HK-2 (cell line): ENCODE data around the gene FBXL16.
A peak's percentile ranks its signal among the peaks of the same experiment; 100 is the strongest.
"Not testable (repeated sequence)": the region's sequence is repeated elsewhere in the genome, so short reads cannot be mapped to it uniquely, and the experiment has no call there.

ENCODE experiments used
- DNase-seq: peaks from one replicate; pipeline ENCODE4 v3.0.0-alpha.2; 2018; ENCODE audit not compliant: unreplicated experiment

Gene FBXL16, protein sequence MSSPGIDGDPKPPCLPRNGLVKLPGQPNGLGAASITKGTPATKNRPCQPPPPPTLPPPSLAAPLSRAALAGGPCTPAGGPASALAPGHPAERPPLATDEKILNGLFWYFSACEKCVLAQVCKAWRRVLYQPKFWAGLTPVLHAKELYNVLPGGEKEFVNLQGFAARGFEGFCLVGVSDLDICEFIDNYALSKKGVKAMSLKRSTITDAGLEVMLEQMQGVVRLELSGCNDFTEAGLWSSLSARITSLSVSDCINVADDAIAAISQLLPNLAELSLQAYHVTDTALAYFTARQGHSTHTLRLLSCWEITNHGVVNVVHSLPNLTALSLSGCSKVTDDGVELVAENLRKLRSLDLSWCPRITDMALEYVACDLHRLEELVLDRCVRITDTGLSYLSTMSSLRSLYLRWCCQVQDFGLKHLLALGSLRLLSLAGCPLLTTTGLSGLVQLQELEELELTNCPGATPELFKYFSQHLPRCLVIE

DNA sequence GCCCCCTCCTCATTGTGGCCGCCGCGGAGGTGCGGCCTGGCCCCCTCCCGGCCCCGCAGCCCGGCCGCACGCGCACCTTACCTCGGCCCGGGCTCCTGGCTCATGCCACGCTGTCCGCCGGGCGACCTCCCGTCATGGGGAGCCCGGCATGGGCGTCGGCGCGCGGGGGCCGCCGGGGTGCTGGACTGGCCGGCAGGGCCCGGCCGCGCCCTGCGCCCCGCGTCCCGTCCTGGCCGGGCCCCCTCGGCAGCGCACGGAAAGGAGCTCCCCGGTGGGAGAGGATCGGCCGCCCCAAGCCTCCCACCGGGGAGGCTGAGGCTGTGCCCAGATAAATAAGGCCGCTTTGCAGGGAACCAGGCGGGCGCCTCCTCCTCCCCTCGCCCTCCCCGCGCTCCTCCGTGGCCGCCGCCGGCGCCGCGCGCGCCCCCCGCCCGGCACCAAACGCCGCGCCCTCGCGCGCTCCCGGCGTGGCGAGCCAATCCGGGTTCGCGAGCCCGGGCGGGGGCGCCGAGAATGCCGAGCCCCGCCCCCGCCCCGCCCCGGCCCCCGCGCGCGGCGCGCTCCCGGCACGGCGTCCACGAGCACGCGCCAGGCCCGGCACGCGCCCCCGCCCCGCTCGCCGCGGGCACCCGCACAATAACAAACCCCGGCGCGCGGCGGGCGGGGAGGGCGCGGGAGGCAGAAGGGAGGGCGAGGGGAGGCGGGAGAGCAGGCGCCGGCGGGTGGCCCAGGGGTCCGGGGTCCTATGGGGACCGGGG, at the start of gene FBXL16:
Gene FBXL16 (minus strand): TSS at position 371 of the 758 bp plus-strand sequence. CDS start 8,396 bp downstream, outside the sequence.
- DNase-seq: no peak

DNA sequence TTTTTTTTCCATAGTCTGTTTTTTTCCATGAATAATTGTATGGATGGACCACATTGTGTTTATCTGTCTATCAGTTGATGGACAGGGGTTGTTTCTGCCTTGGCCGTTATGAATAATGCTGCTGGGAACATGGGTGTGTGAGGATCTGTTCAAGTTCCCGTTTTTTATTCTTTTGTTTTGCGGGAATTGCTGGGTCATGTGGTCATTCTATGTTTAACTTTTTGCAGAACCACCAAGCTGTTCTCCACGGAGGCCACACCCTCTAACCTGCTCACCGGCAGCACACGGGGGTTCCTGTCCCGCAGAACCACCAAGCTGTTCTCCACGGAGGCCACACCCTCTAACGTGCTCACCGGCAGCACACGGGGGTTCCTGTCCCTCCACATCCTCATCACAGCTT, 49.1 kb upstream of the FBXL16 start:
- DNase-seq: no peak

DNA sequence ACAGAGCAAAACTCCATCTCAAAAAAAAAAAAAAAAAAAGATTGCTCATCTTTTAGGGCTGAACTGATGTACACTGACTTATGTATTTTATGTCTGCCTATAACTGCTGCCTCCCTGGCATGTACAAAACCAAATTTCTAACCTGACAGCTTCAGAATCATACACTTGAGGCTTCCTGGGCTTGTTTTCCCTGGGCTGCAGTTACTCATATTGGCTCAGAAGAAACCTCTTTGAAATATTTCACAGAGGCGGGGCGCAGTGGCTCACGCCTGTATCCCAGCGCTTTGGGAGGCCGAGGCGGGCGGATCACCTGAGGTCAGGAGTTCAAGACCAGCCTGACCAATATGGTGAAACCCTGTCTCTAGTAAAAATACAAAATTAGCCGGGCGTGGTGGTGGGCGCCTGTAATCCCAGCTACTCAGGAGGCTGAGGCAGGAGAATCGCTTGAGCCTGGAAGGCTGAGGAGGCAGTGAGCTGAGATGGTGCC, 48.6 kb upstream of the FBXL16 start:
- not testable (repeated sequence) for DNase-seq

DNA sequence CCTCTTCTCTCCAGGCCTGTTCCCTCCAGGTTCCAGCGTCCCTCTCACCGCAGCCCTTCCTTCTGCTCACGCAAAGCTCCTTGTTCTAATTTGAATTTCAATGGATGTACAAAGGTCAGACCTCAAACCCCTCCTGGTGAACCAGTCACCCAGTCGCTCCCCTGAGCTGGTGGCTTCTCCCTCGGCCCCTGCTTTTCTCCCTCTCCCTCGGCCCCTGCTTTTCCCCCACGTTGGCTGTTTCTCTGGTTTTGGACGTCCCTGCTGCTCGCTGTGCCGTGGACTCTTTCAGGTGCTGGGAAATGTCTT, 46.4 kb upstream of the FBXL16 start:
- no peak for DNase-seq

DNA sequence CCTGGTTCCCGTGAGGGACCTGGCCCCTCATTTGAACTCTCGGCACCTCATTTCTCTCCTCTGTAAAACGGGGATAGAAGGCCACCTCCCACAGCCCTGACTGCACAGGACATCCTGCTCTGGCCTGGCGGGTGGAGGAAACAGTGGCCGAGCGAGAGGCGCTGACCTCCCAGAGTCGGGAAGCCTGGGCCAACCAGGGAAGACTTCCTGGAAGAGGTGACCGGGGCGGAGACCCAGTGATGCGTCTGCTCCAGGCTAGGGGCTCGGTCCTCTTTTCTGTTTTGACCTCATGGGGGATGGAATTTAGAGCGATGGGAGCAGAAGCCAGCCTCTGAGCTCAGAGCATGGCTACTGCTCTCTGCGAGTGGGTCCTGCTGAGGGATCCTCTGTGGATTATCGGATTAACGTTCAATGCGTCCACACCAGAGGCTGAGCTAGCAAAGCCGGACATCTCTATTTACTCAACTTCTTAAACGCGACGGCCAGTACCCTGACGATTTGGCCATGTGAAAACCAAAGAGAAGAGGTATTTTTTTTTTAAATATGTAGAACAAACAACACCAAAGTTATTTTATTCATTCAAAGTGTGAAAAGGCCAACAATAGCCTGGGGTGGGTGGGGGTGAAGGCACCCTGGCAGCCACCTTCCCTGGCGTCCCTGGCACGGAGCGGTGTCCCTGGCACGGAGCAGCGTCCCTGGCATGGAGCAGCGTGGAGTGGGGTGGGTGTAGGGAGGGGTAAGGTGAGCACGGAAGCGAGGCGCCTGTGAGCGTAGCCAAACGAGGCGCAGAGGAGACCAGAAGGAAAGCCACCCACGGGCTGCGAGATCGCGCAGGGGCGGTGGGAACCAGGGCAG, 45.8 kb upstream of the FBXL16 start:
- DNase-seq: no peak

DNA sequence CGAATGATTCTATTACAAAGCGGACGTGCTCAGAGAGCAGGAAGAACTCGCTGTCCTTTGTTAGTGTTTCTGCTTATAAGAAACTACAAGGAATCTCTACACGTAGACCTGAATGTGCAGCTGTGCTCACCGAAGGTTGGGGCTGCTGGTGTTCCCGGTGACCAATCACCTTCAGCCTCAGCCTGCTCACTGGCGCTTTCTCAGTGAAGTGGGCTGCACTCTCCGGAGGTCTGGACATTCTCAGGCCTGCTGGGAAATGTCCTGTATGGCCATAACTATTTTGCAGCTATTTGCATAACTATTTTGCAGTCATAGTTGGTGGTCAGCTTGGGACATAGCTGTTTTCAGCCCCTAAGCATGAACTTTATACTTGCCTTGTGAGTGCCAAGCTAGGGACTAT, 44.9 kb upstream of the FBXL16 start:
- no peak for DNase-seq

DNA sequence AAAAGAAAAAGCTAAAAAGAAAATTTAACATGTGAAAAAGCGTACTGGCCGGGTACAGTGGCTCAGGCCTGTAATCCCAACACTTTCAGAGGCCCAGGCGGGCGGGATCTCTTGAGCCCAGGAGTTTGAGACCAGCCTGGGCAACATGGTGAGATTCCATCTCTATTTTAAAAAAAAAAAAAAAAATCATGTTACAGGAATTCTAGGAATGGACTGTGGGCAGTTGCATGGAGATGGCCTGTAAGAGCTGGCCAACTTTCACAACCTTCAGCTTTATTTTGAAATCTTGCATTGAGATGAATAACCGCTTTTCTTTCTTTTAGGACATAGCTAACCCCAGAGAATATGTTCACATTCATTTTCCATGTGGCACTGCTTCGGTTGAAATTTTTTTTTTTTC, 43.4 kb upstream of the FBXL16 start:
- DNase-seq: no peak

DNA sequence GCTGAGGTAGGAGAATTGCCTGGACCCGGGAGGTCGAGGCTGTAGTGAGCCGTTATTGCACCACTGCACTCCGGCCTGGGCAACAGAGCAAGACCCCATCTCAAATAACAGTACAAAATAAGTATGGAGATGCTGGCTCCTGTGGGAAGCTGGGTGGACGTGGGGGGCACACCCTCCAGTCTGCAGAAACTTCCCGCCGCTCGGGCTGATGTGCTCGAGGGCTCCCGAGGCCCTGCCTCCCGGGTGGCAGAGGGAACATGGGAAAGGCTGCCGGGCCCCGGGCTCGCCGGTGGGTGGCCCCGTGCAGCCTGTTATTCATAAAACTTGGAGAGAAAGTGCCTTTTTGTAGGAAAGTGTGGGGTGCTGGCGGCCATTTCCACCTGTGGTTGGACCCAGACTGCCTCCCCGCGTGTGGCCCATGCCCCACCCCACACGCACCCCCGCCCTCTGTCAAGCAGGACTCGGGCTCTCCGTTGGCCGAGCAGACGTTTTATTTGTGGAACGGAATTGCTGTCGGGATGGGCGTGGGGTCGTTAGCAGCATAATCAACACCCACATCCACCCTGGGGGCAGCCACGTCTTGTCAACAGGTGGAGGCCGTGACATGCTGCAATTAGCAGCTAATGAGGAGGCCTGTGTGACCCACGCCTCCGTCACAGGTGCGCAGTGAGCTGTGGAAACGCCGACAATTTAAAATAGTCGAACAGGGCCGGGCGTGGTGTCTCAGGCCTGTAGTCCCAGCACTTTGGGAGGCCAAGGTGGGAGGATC, 42.6 kb upstream of the FBXL16 start:
- DNase-seq: no peak

DNA sequence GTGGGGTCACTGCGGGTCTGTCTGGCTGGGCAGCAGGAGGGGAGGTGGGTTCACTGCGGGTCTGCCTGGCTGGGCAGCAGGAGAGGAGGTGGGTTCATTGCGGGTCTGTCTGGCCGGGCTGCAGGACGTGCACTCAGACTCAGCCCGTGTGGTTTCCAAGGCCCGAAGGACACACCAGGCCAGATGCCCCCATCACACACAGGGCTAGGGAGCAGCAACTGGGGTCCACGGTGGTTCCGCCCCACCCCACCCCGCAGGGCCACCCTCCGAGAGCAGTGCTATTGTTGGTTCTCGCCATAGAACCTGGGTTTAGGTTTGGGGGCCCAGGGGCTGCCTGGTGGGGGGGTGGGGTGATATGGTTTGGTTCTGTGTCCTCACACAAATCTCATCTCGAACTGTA, 41.0 kb upstream of the FBXL16 start:
- no peak for DNase-seq

DNA sequence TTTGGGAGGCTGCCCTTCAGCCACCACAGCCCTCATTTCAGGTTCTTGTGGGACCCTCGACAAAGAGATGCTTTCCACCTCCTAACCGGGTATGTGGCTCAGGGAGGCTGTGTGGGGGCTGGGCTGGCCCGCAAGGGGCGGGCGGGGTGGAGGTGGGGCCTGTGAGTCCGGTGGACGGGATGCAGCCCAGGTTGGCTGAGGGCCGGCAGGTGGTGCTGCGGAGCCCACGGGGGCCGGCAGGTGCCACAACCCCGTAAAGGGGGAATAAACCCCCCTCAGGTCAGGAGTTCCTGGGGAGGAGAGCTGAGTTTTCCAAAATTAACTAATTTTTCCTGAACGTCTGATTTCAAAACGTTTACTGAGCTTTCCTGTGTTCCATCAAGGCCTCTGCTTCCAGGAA, 40.1 kb upstream of the FBXL16 start:
- no peak for DNase-seq

DNA sequence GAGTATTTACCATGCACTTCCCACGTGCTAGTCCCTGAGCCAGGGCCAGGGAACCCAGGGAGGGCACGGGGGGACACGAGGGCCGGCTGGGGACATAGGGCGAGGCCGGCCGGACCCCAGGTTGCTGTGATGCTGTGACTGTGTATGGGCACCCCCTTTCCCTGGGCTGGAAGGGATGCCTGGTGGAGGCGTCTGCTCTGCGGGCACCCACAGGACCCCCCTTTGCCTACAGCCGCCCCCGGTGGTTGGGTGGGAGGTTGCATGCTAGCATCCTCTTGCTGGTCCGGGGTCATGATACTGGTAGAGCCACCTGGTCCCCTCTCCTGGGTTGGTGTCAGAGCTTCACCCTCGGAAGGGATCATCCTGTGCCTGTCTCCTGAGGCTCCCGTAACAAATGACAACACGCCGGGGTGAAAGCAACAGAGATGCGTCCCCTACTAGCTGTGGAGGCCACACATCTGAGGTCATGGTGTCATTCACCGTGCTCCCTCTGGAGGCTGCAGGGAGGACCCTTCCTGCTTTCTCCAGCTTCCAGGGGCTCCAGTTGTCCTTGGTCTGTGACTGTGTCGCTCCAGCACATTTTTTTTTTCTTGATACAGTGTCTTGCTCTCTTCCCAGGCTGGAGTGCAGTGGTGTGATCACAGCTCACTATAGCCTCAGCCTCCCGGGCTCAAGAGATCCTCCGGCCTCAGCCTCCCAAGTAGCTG, 38.3 kb upstream of the FBXL16 start:
- DNase-seq: no peak

DNA sequence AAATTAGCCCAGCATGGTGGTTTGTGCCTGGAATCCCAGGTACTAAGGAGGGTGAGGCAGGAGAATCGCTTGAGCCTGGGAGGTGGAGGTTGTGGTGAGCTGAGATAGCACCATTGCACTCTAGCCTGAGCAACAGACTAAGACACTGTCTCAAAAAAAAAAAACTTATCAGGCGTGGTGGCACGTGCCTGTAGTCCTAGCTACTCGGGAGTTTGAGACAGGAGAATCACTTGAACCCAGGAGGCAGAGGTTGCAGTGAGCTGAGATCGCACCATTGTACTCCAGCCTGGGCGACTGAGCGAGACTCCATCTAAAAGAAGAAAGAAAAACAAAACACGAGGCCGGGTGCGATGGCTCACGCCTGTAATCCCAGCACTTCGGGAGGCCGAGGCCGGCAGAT, 37.3 kb upstream of the FBXL16 start:
- not testable (repeated sequence) for DNase-seq

DNA sequence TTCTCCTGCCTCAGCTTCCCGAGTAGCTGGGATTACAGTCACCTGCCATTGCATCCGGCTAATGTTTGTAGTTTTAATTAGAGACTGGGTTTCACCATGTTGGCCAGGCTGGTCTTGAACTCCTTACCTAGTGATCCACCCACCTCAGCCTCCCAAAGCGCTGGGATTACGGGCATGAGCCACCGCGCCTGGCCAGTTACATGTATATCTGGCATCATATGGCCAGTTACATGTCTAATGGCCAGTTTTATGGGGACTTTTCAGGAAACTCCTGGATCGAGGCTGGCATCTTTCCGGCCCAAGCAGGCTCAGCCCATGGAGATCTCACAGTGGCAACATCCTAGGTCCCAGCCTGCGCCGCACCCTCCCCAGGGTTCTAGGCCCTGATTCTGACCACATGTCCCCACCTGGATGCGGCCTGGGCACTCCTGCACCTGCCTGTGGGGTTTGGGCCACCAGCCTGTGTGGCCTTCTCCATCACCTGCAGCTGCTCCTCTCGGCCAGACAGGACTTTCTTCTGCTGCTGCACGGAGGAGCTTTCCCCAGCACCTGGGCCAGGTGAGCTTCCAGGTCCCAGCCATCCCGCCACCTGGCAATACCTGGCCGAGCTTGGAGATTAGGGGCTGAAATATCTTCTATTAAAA, 36.5 kb upstream of the FBXL16 start:
- no peak for DNase-seq

DNA sequence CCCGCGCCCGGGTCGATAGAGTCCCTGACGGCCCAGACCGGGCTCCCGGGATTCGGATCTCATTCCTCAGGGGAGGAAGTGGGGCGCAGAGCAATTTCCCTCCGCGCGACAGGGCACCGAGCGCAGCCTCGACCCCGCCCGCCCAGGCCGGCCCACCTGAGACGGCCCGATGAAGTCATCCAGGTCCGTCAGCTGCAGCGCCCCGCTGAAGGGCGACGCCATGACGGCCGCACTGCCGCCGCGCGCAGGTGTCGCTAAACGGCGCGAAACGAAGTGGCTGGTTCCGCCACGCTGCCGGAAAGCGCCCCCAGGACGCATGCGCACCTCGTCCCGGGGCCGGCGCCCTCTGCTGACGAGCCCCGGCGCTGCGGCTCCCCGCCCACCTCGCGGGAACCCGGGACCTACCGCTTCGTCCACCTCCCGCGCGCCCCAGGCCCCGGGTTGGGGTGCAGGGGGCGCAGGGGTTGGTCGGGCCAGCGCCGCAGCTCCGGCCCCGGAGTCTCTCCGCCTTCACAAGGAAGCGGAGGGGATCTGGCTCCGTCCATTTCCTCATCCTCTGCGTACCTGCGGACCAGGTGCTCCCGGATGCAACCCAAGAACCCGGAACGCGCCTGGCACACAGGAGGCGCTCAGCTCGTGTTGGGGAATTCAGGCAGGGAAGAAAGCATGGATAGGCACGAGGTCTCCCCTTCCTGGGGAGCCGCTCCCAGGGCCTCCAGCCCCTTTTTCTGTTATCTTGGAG, 35.3 kb upstream of the FBXL16 start, which contains the start of gene CIAO3:
Gene CIAO3 (minus strand): TSS at position 234 of the 742 bp plus-strand sequence. CDS start 12 bp downstream, at position 222.
- DNase-seq: peak; percentile 87

DNA sequence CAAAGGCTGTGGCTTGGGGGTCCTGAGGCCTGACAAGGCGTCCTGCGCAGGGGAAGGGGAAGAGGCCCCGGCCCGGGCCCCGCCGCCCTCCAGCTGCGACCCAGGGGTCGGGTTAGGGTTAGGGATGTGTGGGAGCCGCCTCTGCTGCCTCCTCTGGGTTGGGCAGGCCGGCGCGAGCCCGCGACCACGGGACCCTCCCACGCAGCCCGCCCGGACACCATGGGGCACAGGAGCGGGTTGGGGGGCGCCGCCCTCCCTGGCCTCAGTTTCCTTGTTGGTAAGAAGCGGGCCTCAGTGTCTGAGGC, 34.8 kb upstream of the FBXL16 start:
- DNase-seq: no peak

DNA sequence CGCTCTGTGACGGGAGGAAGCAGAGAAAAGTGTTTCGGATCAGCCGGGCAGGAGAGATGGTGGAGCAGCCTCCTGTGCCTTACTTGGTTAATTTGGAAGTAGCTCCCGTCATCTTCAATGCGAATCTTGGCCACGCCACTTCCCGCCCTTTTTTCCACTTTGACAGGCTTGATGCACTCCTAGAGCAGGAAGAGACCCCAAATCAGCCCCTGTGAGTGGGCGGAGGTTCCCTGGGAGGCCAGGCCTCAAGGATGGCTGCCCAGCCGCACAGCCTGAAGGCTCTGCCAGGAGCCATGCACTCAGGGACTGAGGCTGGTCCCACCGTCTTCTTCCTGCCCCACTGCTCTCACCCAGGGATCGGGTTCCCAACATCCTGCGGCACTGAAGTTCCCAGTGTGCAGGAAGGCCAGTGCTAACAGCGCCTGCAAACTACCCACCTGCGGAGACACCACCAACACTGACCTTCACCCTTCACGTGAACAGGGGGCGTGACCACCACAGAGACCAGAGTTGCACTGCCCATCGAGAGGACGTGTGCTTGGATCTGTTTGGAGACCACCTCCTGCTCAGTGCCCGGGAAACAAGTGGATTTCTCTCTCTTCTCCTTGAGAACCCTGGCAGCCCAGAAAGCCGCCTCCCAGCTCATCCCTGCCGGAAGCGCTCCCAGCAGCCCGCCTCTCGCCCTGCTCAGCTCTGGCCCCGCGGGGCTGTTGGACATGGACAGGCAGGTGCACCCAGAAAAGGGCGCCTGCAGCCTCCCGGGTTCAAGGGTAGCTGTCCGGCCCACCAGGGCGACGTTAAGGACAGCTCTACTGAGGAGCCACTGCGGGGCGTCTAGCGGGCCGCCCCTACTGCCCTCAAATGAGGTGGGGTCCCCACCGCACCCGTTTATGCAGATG, 34.2 kb upstream of the FBXL16 start:
- DNase-seq: no peak

DNA sequence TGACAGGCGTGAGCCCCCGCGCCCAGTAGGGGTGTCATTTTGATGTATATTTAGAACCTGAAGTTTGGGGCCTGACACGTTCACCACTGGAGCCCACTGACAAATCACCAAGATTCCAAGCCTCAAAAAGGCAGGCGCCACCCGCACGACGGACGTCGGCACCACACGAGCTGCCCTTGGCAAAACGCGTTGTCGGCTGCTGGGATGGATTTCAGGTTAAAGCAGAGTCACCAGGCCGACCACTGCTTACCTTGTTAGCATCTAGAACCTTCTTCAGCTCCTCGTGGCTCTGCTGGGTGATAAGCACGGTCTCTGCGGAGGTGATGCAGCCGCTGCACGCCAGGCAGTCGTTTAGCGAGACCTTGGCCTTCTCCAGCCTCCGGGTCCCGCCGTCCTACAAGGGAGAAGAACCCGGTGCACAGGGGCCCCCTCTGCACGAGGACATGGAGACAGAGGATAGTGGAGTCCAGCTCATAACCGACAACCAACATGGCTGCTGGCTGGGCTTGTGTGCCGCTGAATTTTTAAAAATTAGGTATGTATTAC, 31.4 kb upstream of the FBXL16 start:
- DNase-seq: no peak

DNA sequence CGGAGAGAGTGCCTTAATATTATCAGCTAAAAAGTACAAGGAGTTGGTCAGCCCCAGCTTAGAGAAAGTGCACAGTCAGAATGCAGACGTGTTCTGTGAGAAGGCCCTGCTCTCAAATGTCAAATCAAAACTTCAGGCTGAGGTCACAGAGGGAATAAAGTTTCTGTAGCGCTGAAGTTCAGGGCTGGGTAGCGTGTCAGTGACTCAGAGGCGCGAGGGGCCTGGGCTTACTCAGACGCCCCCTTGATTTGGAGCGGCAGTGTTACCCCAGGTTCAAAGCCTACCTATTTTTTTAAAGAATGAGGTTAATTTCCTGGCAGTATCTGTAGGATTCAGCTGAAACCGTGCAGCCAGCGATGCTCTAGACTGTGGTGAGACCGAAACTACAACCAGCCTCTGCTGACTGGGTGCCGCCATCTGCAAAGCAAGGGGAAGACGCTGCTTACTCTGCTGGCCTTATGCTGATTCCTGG, 30.4 kb upstream of the FBXL16 start:
- no peak for DNase-seq
